NCI-H2196 treated with DMSO at 0.1 percent for 48 hours (cell line): ENCODE data around the gene JUN.

Experiments used
- DNase-seq: peaks from one replicate; lab custom pipeline; 2025; ENCODE audit not compliant: unreplicated experiment; lab: John Stamatoyannopoulos, UW

JUN gene

GRCh38 chr1:58784758-58785441 is 1.1 kb upstream of the JUN start:
- DNase-seq: peak; percentile 81

- DNase-seq: no peak
Observed at GRCh38 chr1:58783090-58783992, 506 bp downstream of the JUN start.

- no peak for DNase-seq
Observed at GRCh38 chr1:58782178-58783089, 1.4 kb downstream of the JUN start.

GRCh38 chr1:58781541-58782177 is 2.2 kb downstream of the JUN start:
- DNase-seq: no peak

- DNase-seq: no peak
Observed at GRCh38 chr1:58780836-58781452, 2.9 kb downstream of the JUN start.

GRCh38 chr1:58780411-58780810 is 3.4 kb downstream of the JUN start:
- no peak for DNase-seq

- peak; percentile 96 for DNase-seq
Observed at GRCh38 chr1:58779801-58780382, 4.0 kb downstream of the JUN start.

GRCh38 chr1:58779059-58779754 is 4.6 kb downstream of the JUN start:
- no peak for DNase-seq

- DNase-seq: no peak
Observed at GRCh38 chr1:58778385-58779000, 5.4 kb downstream of the JUN start.

- DNase-seq: no peak
Observed at GRCh38 chr1:58774027-58774426, 9.8 kb downstream of the JUN start.

- DNase-seq: peak; percentile 86
Observed at GRCh38 chr1:58773406-58773840, 10.4 kb downstream of the JUN start.

GRCh38 chr1:58769809-58770320 is 14.0 kb downstream of the JUN start:
- DNase-seq: no peak

- peak; percentile 18 for DNase-seq
Observed at GRCh38 chr1:58768971-58769808, 14.7 kb downstream of the JUN start.

- no peak for DNase-seq
Observed at GRCh38 chr1:58768191-58768731, 15.6 kb downstream of the JUN start.

- no peak for DNase-seq
Observed at GRCh38 chr1:58767143-58767542, 16.7 kb downstream of the JUN start.

- DNase-seq: no peak
Observed at GRCh38 chr1:58765441-58765840, 18.4 kb downstream of the JUN start.

GRCh38 chr1:58765006-58765405 is 18.8 kb downstream of the JUN start:
- no peak for DNase-seq
